Hepatocyte (in vitro differentiated cells): ENCODE results near the gene CITED4.

Source experiments
- EZH2phosphoT487 ChIP-seq: fragments of 200-600 bp; sonication (generic); IDR thresholded peaks from one replicate; pipeline ENCODE4 v1.6.1; 2018; ENCODE audit warnings: antibody characterized with exemption, mild to moderate bottlenecking, low read depth, moderate library complexity; ENCODE audit not compliant: unreplicated experiment, severe bottlenecking
- TF ChIP-seq, protein P1 (sequence below): fragments of 200-600 bp; sonication (generic); IDR thresholded peaks from 2 replicates; pipeline ENCODE4 v1.5.1; 2016; ENCODE audit warnings: antibody characterized with exemption, mild to moderate bottlenecking; ENCODE audit not compliant: poor library complexity

DNA sequence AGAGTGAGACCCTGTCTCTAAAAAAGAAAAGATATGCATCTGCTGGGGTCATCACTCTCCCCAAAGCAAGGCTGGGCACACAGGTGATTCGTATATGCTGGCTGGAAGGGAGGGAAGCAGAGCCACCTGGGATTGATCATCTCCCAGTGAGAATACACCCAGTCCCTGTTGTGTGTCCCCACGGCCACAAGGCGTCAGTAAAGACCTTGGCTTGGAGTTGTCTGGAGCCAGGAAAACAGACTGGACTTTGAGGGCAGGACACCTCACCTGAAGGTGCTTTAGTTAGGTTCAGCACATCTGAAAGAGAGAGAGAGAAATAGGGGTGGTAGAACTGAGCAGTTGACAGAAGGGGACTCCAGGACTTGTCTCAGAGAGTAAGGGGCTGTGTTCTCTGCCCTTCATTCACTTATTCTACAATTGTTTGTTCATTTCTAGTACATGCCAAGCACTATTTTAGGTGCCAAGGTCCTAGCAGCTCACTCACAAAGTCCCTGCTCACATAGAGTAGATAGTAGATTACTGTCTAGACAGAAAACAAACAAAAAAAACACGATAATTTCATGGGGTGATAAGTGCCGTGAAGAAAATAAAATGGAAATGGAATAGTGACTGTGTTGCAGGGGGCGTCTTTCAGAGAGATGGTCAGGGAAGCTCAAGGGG is 13.5 kb downstream of the CITED4 start:
- TF ChIP-seq, protein P1, sequence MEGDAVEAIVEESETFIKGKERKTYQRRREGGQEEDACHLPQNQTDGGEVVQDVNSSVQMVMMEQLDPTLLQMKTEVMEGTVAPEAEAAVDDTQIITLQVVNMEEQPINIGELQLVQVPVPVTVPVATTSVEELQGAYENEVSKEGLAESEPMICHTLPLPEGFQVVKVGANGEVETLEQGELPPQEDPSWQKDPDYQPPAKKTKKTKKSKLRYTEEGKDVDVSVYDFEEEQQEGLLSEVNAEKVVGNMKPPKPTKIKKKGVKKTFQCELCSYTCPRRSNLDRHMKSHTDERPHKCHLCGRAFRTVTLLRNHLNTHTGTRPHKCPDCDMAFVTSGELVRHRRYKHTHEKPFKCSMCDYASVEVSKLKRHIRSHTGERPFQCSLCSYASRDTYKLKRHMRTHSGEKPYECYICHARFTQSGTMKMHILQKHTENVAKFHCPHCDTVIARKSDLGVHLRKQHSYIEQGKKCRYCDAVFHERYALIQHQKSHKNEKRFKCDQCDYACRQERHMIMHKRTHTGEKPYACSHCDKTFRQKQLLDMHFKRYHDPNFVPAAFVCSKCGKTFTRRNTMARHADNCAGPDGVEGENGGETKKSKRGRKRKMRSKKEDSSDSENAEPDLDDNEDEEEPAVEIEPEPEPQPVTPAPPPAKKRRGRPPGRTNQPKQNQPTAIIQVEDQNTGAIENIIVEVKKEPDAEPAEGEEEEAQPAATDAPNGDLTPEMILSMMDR = peak; percentile 83
- TF ChIP-seq EZH2phosphoT487 = no peak
